GM21619 (cell line): ENCODE results near the gene KLHL13.

Experiments used
- ATAC-seq: cut with Tn5 transposase; IDR thresholded peaks from one replicate; pipeline ENCODE4 v1.9.1; 2021; ENCODE audit not compliant: unreplicated experiment

KLHL13 gene

GRCh38 chrX:117892469-117892868 lies 224.1 kb downstream of the KLHL13 start:
- no peak for ATAC-seq

- ATAC-seq: no peak
These were observed 244.8 kb downstream of the KLHL13 start for GRCh38 chrX:117871796-117872195.

GRCh38 chrX:117860517-117860916 lies 256.1 kb downstream of the KLHL13 start:
- ATAC-seq: no peak

- no peak for ATAC-seq
These were observed 261.8 kb downstream of the KLHL13 start for GRCh38 chrX:117854806-117855205.

- no peak for ATAC-seq
These were observed 265.6 kb downstream of the KLHL13 start for GRCh38 chrX:117851025-117851424.
